ENCODE data around the gene ACY1.

Gene ACY1

DNA sequence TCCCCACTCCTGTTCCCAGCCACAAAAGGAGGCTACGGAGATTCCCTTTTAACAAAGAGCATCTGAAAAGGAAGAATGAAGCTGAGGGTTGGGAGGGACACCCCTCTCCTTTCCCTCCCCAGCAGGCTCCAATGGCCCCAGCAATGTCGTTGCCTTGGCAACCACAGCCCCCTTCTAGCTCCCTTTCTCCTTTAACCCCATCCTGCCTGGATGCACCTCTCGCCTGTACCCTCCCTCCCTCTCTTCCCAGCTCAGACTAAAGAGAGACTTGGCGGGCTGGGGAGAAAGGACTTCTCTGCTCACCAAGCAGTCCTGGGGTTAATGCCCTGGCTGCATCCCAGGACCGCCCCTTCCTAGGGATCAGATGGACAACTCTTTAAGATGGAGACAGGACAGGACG lies 19.4 kb downstream of the ACY1 start:
- H3K9ac ChIP-seq (ENCODE audit: low read length) = no peak overlapping the region
- TF ChIP-seq EZH2phosphoT487 (IDR thresholded peaks at IDR 0.05; ENCODE audit: low read length) (no peak), EZH2 (optimal IDR thresholded peaks at IDR 0.05; ENCODE audit: low read depth, low read length) (no peak)
- TF ChIP-seq, protein P1, sequence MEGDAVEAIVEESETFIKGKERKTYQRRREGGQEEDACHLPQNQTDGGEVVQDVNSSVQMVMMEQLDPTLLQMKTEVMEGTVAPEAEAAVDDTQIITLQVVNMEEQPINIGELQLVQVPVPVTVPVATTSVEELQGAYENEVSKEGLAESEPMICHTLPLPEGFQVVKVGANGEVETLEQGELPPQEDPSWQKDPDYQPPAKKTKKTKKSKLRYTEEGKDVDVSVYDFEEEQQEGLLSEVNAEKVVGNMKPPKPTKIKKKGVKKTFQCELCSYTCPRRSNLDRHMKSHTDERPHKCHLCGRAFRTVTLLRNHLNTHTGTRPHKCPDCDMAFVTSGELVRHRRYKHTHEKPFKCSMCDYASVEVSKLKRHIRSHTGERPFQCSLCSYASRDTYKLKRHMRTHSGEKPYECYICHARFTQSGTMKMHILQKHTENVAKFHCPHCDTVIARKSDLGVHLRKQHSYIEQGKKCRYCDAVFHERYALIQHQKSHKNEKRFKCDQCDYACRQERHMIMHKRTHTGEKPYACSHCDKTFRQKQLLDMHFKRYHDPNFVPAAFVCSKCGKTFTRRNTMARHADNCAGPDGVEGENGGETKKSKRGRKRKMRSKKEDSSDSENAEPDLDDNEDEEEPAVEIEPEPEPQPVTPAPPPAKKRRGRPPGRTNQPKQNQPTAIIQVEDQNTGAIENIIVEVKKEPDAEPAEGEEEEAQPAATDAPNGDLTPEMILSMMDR (IDR thresholded peaks at IDR 0.05; ENCODE audit: low read length) = no peak
- H2AFZ ChIP-seq (ENCODE audit: low read length) = no peak overlapping the region
- DNase-seq = no peak
- no peaks in the 10 kb centered on the region for H4K20me1 ChIP-seq (ENCODE audit: insufficient read depth, low read length)
- no peaks in the 10 kb centered on the region for H3F3A ChIP-seq (ENCODE audit: insufficient read depth, low read length)
- H3K9me3 ChIP-seq (replicated peaks; ENCODE audit: insufficient read depth, low read length) = no peaks in the 10 kb centered on the region
- H3K27ac ChIP-seq (ENCODE audit: low read length) = no peak overlapping the region
- peaks cover 11% of the 10 kb centered on the region; the same call in 1 of the 2 replicates for H3K27me3 ChIP-seq (replicated peaks; ENCODE audit: insufficient read depth, low read length)
- no peaks in the 10 kb centered on the region for H3K79me2 ChIP-seq (ENCODE audit: low read length)
- no peaks in the 10 kb centered on the region for H3K36me3 ChIP-seq (replicated peaks; ENCODE audit: insufficient read depth, low read length)
- no peaks in the 10 kb centered on the region for H3K4me1 ChIP-seq (ENCODE audit: low read length)
- H3K4me3 ChIP-seq (ENCODE audit: low read length) = no peak overlapping the region
- no peak overlapping the region for H3K4me2 ChIP-seq (ENCODE audit: low read depth, low read length)
- H3K9me2 ChIP-seq (replicated peaks; ENCODE audit: insufficient read depth, low read length) = no peaks in the 10 kb centered on the region

- no peak for DNase-seq
- Histone ChIP-seq H3K27me3 (replicated peaks; ENCODE audit: insufficient read depth, low read length) (peaks cover 6% of the 10 kb centered on the region; the same call in 1 of the 2 replicates), H2AFZ (ENCODE audit: low read length) (no peak overlapping the region), H3K9ac (ENCODE audit: low read length) (no peak overlapping the region), H3K9me2 (replicated peaks; ENCODE audit: insufficient read depth, low read length) (no peaks in the 10 kb centered on the region), H3K9me3 (replicated peaks; ENCODE audit: insufficient read depth, low read length) (no peaks in the 10 kb centered on the region), H4K20me1 (ENCODE audit: insufficient read depth, low read length) (no peaks in the 10 kb centered on the region), H3K27ac (ENCODE audit: low read length) (no peak overlapping the region), H3K4me1 (ENCODE audit: low read length) (no peaks in the 10 kb centered on the region), H3F3A (ENCODE audit: insufficient read depth, low read length) (no peaks in the 10 kb centered on the region), H3K36me3 (replicated peaks; ENCODE audit: insufficient read depth, low read length) (no peaks in the 10 kb centered on the region), H3K4me2 (ENCODE audit: low read depth, low read length) (no peak overlapping the region), H3K79me2 (ENCODE audit: low read length) (no peaks in the 10 kb centered on the region), H3K4me3 (ENCODE audit: low read length) (no peak overlapping the region)
- TF ChIP-seq EZH2 (optimal IDR thresholded peaks at IDR 0.05; ENCODE audit: low read depth, low read length) (no peak), EZH2phosphoT487 (IDR thresholded peaks at IDR 0.05; ENCODE audit: low read length) (no peak)
- TF ChIP-seq, protein P1 (IDR thresholded peaks at IDR 0.05; ENCODE audit: low read length) = no peak
Measured at GRCh38 chr3:52004163-52004787, 20.9 kb downstream of the ACY1 start.

DNA sequence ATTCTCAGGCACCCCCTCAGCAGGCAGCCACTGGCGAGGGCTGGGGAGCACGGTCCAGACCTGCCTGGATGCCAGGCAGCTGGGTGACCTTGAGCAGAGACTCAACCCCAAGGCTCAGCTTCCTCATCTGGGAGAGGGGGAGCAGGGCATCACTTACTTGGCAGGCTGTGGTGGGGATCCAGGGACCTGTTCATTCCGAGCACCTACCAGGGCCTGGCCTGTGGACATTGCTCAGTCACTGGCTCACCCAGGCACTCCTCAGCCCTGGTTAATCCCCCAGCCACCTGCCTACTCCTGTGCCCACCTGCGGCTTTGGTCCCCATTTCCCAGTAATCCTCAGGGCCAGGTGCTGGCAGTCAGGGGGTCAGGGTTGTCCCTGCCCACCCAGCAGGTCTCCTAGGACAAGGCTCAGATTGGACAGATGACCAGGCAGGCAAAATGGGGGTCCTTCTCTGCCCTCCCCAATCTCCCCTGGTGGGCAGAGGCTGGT lies 21.6 kb downstream of the ACY1 start:
- TF ChIP-seq, protein P1 (IDR thresholded peaks at IDR 0.05; ENCODE audit: low read length) = no peak
- no peak for TF ChIP-seq EZH2 (optimal IDR thresholded peaks at IDR 0.05; ENCODE audit: low read depth, low read length)
- no peak for TF ChIP-seq EZH2phosphoT487 (IDR thresholded peaks at IDR 0.05; ENCODE audit: low read length)
- Histone ChIP-seq H3K4me2 (ENCODE audit: low read depth, low read length) (no peak overlapping the region), H3K9me2 (replicated peaks; ENCODE audit: insufficient read depth, low read length) (no peaks in the 10 kb centered on the region), H3F3A (ENCODE audit: insufficient read depth, low read length) (no peaks in the 10 kb centered on the region), H3K9ac (ENCODE audit: low read length) (no peak overlapping the region), H3K4me3 (ENCODE audit: low read length) (no peak overlapping the region), H3K36me3 (replicated peaks; ENCODE audit: insufficient read depth, low read length) (no peaks in the 10 kb centered on the region), H3K79me2 (ENCODE audit: low read length) (no peaks in the 10 kb centered on the region), H3K27ac (ENCODE audit: low read length) (no peak overlapping the region), H3K27me3 (replicated peaks; ENCODE audit: insufficient read depth, low read length) (peaks cover 4% of the 10 kb centered on the region; the same call in 1 of the 2 replicates), H4K20me1 (ENCODE audit: insufficient read depth, low read length) (no peaks in the 10 kb centered on the region), H2AFZ (ENCODE audit: low read length) (no peak overlapping the region), H3K4me1 (ENCODE audit: low read length) (no peaks in the 10 kb centered on the region), H3K9me3 (replicated peaks; ENCODE audit: insufficient read depth, low read length) (no peaks in the 10 kb centered on the region)
- DNase-seq = no peak

Measured in MM.1S (cell line).